RWPE2 (cell line): ENCODE data around the gene KLHL29.

Experiments
- ATAC-seq: fragments of 200-7000 bp; cut with Tn5 transposase; 3 replicates; pipeline ENCODE4 v1.9.1; 2021; ENCODE audit warnings: low read depth
- DNase-seq: peaks from one replicate; pipeline ENCODE4 v3.0.0-alpha.2; 2020; ENCODE audit warnings: low spot score
- H3K27ac ChIP-seq: fragments of 450-650 bp; 2 replicates; pipeline ENCODE4 v1.5.1; 2017; ENCODE audit warnings: mild to moderate bottlenecking; ENCODE audit not compliant: poor library complexity, severe bottlenecking
- H3K27me3 ChIP-seq: fragments of 250-450 bp; sonication (Bioruptor Pico); 2 replicates; pipeline ENCODE4 v1.5.1; 2021; ENCODE audit warnings: mild to moderate bottlenecking, moderate library complexity; ENCODE audit not compliant: insufficient read depth, poor library complexity, severe bottlenecking
- H3K36me3 ChIP-seq: fragments of 250-450 bp; sonication (Bioruptor Pico); 2 replicates; pipeline ENCODE4 v1.5.1; 2020; ENCODE audit warnings: low read depth, mild to moderate bottlenecking, moderate library complexity
- H3K4me1 ChIP-seq: fragments of 250-450 bp; sonication (Bioruptor Pico); 2 replicates; pipeline ENCODE4 v1.5.1; 2021; ENCODE audit warnings: mild to moderate bottlenecking, moderate library complexity; ENCODE audit not compliant: insufficient read depth, poor library complexity, severe bottlenecking
- H3K4me3 ChIP-seq: fragments of 250-450 bp; sonication (Bioruptor Pico); 2 replicates; pipeline ENCODE4 v1.5.1; 2021; ENCODE audit warnings: mild to moderate bottlenecking, moderate library complexity; ENCODE audit not compliant: severe bottlenecking
- H3K9me3 ChIP-seq: fragments of 250-450 bp; sonication (Bioruptor Pico); 2 replicates; pipeline ENCODE4 v1.5.1; 2021; ENCODE audit warnings: mild to moderate bottlenecking, moderate library complexity; ENCODE audit not compliant: severe bottlenecking
- TF ChIP-seq, protein P1 (sequence below): fragments of 450-650 bp; IDR thresholded peaks from one replicate; pipeline ENCODE4 v1.5.1; 2017; ENCODE audit warnings: mild to moderate bottlenecking, moderate library complexity; ENCODE audit not compliant: poor library complexity, severe bottlenecking

Gene KLHL29

GRCh38 chr2:23502096-23502495 is 117.1 kb downstream of the KLHL29 start:
- no peak for DNase-seq
- Histone ChIP-seq H3K27ac (no peak overlapping the region), H3K27me3 (no peaks in the 10 kb centered on the region), H3K36me3 (no peaks in the 10 kb centered on the region), H3K4me3 (no peak overlapping the region), H3K9me3 (no peaks in the 10 kb centered on the region), H3K4me1 (peaks cover 15% of the 10 kb centered on the region)
- TF ChIP-seq, protein P1, sequence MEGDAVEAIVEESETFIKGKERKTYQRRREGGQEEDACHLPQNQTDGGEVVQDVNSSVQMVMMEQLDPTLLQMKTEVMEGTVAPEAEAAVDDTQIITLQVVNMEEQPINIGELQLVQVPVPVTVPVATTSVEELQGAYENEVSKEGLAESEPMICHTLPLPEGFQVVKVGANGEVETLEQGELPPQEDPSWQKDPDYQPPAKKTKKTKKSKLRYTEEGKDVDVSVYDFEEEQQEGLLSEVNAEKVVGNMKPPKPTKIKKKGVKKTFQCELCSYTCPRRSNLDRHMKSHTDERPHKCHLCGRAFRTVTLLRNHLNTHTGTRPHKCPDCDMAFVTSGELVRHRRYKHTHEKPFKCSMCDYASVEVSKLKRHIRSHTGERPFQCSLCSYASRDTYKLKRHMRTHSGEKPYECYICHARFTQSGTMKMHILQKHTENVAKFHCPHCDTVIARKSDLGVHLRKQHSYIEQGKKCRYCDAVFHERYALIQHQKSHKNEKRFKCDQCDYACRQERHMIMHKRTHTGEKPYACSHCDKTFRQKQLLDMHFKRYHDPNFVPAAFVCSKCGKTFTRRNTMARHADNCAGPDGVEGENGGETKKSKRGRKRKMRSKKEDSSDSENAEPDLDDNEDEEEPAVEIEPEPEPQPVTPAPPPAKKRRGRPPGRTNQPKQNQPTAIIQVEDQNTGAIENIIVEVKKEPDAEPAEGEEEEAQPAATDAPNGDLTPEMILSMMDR, result no peak
- no peak for ATAC-seq

GRCh38 chr2:23503097-23503496 is 118.1 kb downstream of the KLHL29 start:
- H3K36me3 ChIP-seq, result no peaks in the 10 kb centered on the region
- H3K9me3 ChIP-seq, result no peaks in the 10 kb centered on the region
- ATAC-seq (no peak), DNase-seq (no peak)
- TF ChIP-seq, protein P1, result no peak
- no peak overlapping the region for H3K4me3 ChIP-seq
- no peak overlapping the region for H3K27ac ChIP-seq
- H3K27me3 ChIP-seq, result no peaks in the 10 kb centered on the region
- peaks cover 15% of the 10 kb centered on the region for H3K4me1 ChIP-seq

DNA sequence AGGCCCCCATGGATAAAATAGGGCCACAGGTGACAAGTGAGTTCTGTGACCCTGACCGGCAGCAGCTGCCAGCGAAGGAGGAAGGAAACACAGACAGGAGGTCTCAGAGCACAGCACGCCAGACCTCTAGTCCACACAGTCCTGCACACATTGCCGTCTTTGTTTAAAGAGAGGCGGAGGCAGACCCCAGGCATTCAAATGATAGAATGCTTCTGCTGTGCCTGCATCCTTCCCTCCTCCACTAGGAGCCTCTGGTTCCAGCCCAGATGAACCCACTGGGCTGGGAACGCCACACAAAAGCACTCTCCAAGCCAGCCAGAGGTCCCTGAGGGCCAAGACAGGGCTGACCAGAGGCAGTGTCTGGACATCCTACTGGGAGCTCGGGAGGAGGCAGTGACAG is 118.7 kb downstream of the KLHL29 start:
- H3K27me3 ChIP-seq, result no peaks in the 10 kb centered on the region
- no peaks in the 10 kb centered on the region for H3K9me3 ChIP-seq
- TF ChIP-seq, protein P1, result no peak
- peaks cover 15% of the 10 kb centered on the region for H3K4me1 ChIP-seq
- H3K27ac ChIP-seq, result no peak overlapping the region
- DNase-seq, result no peak
- no peaks in the 10 kb centered on the region for H3K36me3 ChIP-seq
- H3K4me3 ChIP-seq, result no peak overlapping the region
- ATAC-seq, result no peak

- Histone ChIP-seq H3K4me3 (no peak overlapping the region), H3K27ac (no peak overlapping the region), H3K36me3 (no peaks in the 10 kb centered on the region), H3K27me3 (no peaks in the 10 kb centered on the region), H3K9me3 (no peaks in the 10 kb centered on the region), H3K4me1 (peaks cover 12% of the 10 kb centered on the region)
- no peak for DNase-seq
- no peak for ATAC-seq
- TF ChIP-seq, protein P1, result no peak
These were observed 119.6 kb downstream of the KLHL29 start for GRCh38 chr2:23504591-23504990.

DNA sequence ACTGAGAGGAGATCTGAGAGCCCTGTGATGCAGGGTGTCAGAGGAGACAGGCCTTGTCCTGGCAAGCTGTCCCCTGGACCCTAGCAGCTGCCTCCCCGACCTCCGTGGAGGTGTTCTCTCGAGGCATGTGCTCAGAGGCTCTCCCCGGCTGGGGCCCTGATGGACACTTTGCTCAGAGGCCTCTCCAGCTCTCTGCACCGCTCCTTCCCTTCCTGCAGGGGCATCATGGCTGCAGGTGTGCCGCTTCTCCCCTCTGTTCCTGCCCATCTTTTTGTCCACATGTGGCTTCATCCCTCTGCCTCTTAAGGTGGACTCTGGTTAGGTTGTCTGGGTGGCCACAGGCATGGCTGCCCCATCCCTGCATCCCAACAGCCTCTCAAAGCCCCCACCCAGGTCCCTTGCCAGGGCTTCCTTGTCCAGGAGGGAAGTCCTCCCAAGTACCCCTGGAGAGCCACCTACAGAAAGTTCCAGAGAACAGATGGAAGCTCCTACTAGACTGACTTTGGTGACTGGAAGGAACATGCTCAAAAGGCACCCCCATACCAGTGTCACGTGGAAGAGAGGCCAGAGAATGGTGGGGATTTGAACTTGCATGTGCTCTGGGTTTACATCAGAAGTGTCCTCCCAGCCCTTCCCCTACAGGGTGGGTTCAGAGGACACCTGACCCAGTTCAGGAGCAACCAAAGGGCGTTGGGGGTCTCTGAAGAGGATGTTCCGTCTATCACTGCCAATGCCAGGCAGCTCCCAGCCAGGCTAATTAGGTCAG is 120.4 kb downstream of the KLHL29 start:
- Histone ChIP-seq H3K4me1 (peaks cover 12% of the 10 kb centered on the region), H3K9me3 (no peaks in the 10 kb centered on the region), H3K27ac (no peak overlapping the region), H3K4me3 (no peak overlapping the region), H3K27me3 (no peaks in the 10 kb centered on the region), H3K36me3 (no peaks in the 10 kb centered on the region)
- DNase-seq, result no peak
- ATAC-seq, result no peak
- TF ChIP-seq, protein P1, result no peak
